Small intestine (tissue), 16 donors: Measurements from ENCODE around the gene GP5. TPM values are rescaled to one million over a fixed set of nuclear protein-coding genes. Genes with fewer than 3 reads are reported as not detected.

Experiments used
- DNase-seq, 2 donors: peaks; one replicate each; pipeline versions ENCODE4 v3.0.0 to v3.0.0-alpha.2; 2013
- FAIRE-seq: peaks from 2 replicates; lab custom pipeline; 2012; peaks lifted over from hg19 to GRCh38; lab: Jason Lieb, UNC
- H3K27ac ChIP-seq, 3 donors: one replicate each; pipeline ENCODE4 v1.5.1; 2013; ENCODE audit warnings: low read length in 2 of 3, mild to moderate bottlenecking in 2 of 3, control low read depth in 1 of 3, inconsistent platforms in 1 of 3, low read depth in 1 of 3, moderate library complexity in 1 of 3
- H3K27me3 ChIP-seq, 3 donors: one replicate each; pipeline ENCODE4 v1.6.1; 2013; ENCODE audit warnings: low read length in 3 of 3, inconsistent platforms in 1 of 3; ENCODE audit not compliant: control insufficient read depth in 3 of 3, insufficient read depth in 3 of 3
- H3K36me3 ChIP-seq, 3 donors: one replicate each; pipeline ENCODE4 v1.6.1; 2013; ENCODE audit warnings: low read length in 3 of 3, inconsistent platforms in 1 of 3, low read depth in 1 of 3, mild to moderate bottlenecking in 1 of 3, moderate library complexity in 1 of 3; ENCODE audit not compliant: control insufficient read depth in 3 of 3, insufficient read depth in 2 of 3
- H3K4me1 ChIP-seq, 3 donors: one replicate each; pipeline ENCODE4 v1.6.1; 2013; ENCODE audit warnings: low read length in 2 of 3, inconsistent platforms in 1 of 3, low read depth in 1 of 3, mild to moderate bottlenecking in 1 of 3, moderate library complexity in 1 of 3; ENCODE audit not compliant: control insufficient read depth in 3 of 3, insufficient read depth in 2 of 3
- H3K4me3 ChIP-seq, 3 donors: one replicate each; pipeline ENCODE4 v1.5.1; 2013; ENCODE audit warnings: low read length in 3 of 3, control low read depth in 1 of 3, inconsistent platforms in 1 of 3, low read depth in 1 of 3, mild to moderate bottlenecking in 1 of 3, moderate library complexity in 1 of 3
- H3K9me3 ChIP-seq, 2 donors: one replicate each; pipeline ENCODE4 v1.6.1; 2013; ENCODE audit warnings: low read depth in 1 of 2, low read length in 1 of 2; ENCODE audit not compliant: control insufficient read depth in 2 of 2, insufficient read depth in 1 of 2
- WGBS, 3 donors: extraction: QIAGEN DNeasy Blood & Tissue Kit; methylation state at CpG; one replicate each; pipeline ENCODE4 v1.1.7; 2013; 5-methylcytosine and 5-hydroxymethylcytosine counted together
- long read RNA-seq, 10 donors: transcript quantifications; one replicate each; lab custom pipeline, GENCODE V29; 2026
- polyA plus RNA-seq, 4 donors: library from polyadenylated mRNA; stranded (reverse) in 3 of 4; unstranded in 1 of 4; fragments of 200-250 nt in 3 of 4; fragments of 120-200 nt in 1 of 4; gene quantifications; one replicate each; pipeline versions ENCODE4 v1.2.1 to v1.2.3, GENCODE V29; 2013
- donor health status: healthy with polysubstance abuse.
- donor health status: control.
- donor health status: control.
- donor health status: Bipolar disorder and iron deficiency.
- donor health status: healthy.

Gene GP5, protein sequence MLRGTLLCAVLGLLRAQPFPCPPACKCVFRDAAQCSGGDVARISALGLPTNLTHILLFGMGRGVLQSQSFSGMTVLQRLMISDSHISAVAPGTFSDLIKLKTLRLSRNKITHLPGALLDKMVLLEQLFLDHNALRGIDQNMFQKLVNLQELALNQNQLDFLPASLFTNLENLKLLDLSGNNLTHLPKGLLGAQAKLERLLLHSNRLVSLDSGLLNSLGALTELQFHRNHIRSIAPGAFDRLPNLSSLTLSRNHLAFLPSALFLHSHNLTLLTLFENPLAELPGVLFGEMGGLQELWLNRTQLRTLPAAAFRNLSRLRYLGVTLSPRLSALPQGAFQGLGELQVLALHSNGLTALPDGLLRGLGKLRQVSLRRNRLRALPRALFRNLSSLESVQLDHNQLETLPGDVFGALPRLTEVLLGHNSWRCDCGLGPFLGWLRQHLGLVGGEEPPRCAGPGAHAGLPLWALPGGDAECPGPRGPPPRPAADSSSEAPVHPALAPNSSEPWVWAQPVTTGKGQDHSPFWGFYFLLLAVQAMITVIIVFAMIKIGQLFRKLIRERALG
- polyA plus RNA-seq: under 1 TPM in 2 of 4 donors, not detected in 2; 0.18 to 0.27 TPM
- long read RNA-seq, donor 1: 0 reads
- long read RNA-seq, donor 2: 0 reads
- long read RNA-seq, donor 3: 0 reads
- long read RNA-seq, donor 4: 0 reads
- long read RNA-seq, donor 5: 0 reads
- long read RNA-seq, donor 6: 0 reads
- long read RNA-seq, donor 7: 0 reads
- long read RNA-seq, donor 8: 0 reads
- long read RNA-seq, donor 9: 0 reads
- long read RNA-seq, donor 10: 0 reads

- H3K9me3 ChIP-seq: peaks cover 0 to 8% of the 10 kb centered on the region in 2 donors
- no peak within 1 kb of the TSS for H3K27ac ChIP-seq
- FAIRE-seq (no peak), DNase-seq (no peak)
- H3K27me3 ChIP-seq: peaks cover 0 to 28% (median 0%) of the 10 kb centered on the region in 3 donors
- peaks cover 0 to 35% (median 3%) of the 10 kb centered on the region in 3 donors for H3K4me1 ChIP-seq
- H3K4me3 ChIP-seq: peak within 1 kb of the TSS in 1 of 3 donors; percentile 5
- 71 to 83% (median 72%) methylated on average over 2 of the region's 2 CpGs for WGBS, 3 donors
- H3K36me3 ChIP-seq: no peaks in the 10 kb centered on the region
These were observed at the start of gene GP5 for GRCh38 chr3:194399166-194399565. TSS of gene GP5 (minus strand) at chr3:194399266. CDS start at chr3:194398282, 984 bp downstream.

DNA sequence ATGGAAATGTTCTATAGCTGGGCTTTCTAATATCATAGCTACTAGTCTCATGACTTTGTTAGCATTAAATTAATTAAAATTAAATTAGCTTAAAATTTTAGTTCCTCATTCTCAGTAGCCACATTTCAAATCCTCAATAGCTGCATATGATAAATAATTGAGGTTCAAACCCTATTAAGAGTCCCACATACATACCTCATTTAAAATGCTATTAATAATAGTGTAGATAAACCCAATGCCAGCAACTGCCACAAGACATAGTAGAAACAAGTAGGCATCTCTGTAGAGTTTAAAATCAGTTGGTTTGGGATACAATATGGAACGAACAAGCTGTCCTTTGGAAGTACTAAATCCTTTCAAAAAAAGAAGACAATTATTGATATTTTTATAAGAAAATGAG is 48.6 kb upstream of the GP5 start:
- H3K4me3 ChIP-seq: no peak overlapping the region
- DNase-seq (no peak), FAIRE-seq (no peak)
- 90 to 97% (median 93%) methylated on average over 1 of the region's 1 CpG for WGBS, 3 donors
- H3K27ac ChIP-seq: no peak overlapping the region
- no peaks in the 10 kb centered on the region for H3K27me3 ChIP-seq
- no peaks in the 10 kb centered on the region for H3K4me1 ChIP-seq
- H3K9me3 ChIP-seq: no peaks in the 10 kb centered on the region
- H3K36me3 ChIP-seq: peaks cover 0 to 21% (median 10%) of the 10 kb centered on the region in 3 donors

GRCh38 chr3:194447161-194447560 is 48.1 kb upstream of the GP5 start:
- FAIRE-seq (no peak), DNase-seq (peak; percentile 60 to 63)

GRCh38 chr3:194446754-194447153 is 47.7 kb upstream of the GP5 start:
- WGBS, 3 donors: 42 to 57% (median 54%) methylated on average over 4 of the region's 4 CpGs
- H3K27me3 ChIP-seq: no peaks in the 10 kb centered on the region
- H3K4me1 ChIP-seq: no peaks in the 10 kb centered on the region
- no peaks in the 10 kb centered on the region for H3K9me3 ChIP-seq
- H3K36me3 ChIP-seq: peaks cover 3 to 17% (median 11%) of the 10 kb centered on the region in 3 donors
- no peak for DNase-seq
- H3K4me3 ChIP-seq: no peak overlapping the region
- H3K27ac ChIP-seq: no peak overlapping the region
- FAIRE-seq: no peak

More at GRCh38 chr3:194447161-194447560, 48.1 kb upstream of the GP5 start:
- no peaks in the 10 kb centered on the region for H3K9me3 ChIP-seq
- no peak overlapping the region for H3K27ac ChIP-seq
- no peaks in the 10 kb centered on the region for H3K4me1 ChIP-seq
- 23 to 63% (median 39%) methylated on average over 6 of the region's 6 CpGs for whole genome bisulfite sequencing, 3 donors
- H3K27me3 ChIP-seq: no peaks in the 10 kb centered on the region
- no peak overlapping the region for H3K4me3 ChIP-seq
- H3K36me3 ChIP-seq: peaks cover under 1 to 20% (median 9%) of the 10 kb centered on the region in 3 donors

GRCh38 chr3:194446172-194446571 is 47.1 kb upstream of the GP5 start:
- WGBS, 3 donors: 92 to 97% (median 93%) methylated on average over 13 of the region's 13 CpGs
- Histone ChIP-seq H3K4me1 (no peaks in the 10 kb centered on the region), H3K36me3 (peaks cover 3 to 16% (median 11%) of the 10 kb centered on the region in 3 donors), H3K27ac (no peak overlapping the region), H3K27me3 (no peaks in the 10 kb centered on the region), H3K9me3 (no peaks in the 10 kb centered on the region), H3K4me3 (no peak overlapping the region)
- DNase-seq (peak in 1 of 2 donors; percentile 4), FAIRE-seq (no peak)

GRCh38 chr3:194443901-194444300 is 44.8 kb upstream of the GP5 start:
- Histone ChIP-seq H3K27me3 (no peaks in the 10 kb centered on the region), H3K9me3 (no peaks in the 10 kb centered on the region), H3K27ac (no peak overlapping the region), H3K4me3 (no peak overlapping the region), H3K36me3 (peaks cover 5 to 16% (median 11%) of the 10 kb centered on the region in 3 donors), H3K4me1 (no peaks in the 10 kb centered on the region)
- FAIRE-seq: no peak
- no peak for DNase-seq
- WGBS, 3 donors: 93 to 98% (median 95%) methylated on average over 2 of the region's 2 CpGs

GRCh38 chr3:194440756-194441155 is 41.7 kb upstream of the GP5 start:
- H3K27ac ChIP-seq: no peak overlapping the region
- no peaks in the 10 kb centered on the region for H3K27me3 ChIP-seq
- no peak overlapping the region for H3K4me3 ChIP-seq
- no peaks in the 10 kb centered on the region for H3K4me1 ChIP-seq
- WGBS, 3 donors: 48 to 63% (median 56%) methylated on average over 2 of the region's 2 CpGs
- H3K36me3 ChIP-seq: peaks cover 5 to 22% (median 16%) of the 10 kb centered on the region in 3 donors
- FAIRE-seq: no peak
- H3K9me3 ChIP-seq: no peaks in the 10 kb centered on the region
- DNase-seq: no peak

DNA sequence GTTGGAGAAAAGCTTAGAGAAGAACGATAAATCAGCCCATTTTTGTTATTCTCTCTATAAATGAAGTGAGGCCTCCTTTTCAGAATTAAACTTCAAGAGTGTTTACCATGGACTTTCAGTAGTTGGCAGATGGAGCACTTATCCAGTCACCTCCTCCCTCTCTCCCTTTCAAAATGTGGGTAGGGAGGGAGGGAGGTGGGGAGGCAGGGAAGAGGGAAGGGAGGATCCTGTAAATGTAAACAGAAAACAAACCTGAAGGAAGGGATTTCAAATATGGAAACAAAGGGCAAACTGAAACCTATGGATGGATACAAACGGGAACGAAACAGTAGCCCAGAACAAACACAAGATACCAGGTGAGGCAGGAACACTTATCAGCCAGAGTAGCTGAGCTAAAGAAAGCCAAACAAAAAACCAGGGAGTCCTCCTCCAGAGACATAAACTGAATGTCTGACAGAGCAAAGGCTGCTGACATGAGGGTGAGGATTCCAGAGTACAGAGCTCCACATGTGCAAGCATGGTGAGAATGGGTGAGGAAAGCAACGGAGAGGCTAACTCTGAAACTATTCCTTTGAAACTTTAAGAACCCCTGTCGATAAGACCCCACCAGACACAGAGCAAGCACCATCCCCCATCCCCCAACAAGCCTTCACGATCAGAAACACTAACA is 41.0 kb upstream of the GP5 start:
- H3K9me3 ChIP-seq: no peaks in the 10 kb centered on the region
- H3K27ac ChIP-seq: no peak overlapping the region
- H3K4me1 ChIP-seq: no peaks in the 10 kb centered on the region
- peaks cover 5 to 29% (median 15%) of the 10 kb centered on the region in 3 donors for H3K36me3 ChIP-seq
- no peaks in the 10 kb centered on the region for H3K27me3 ChIP-seq
- no peak for FAIRE-seq
- WGBS, 3 donors: 65 to 81% (median 80%) methylated on average over 6 of the region's 6 CpGs
- H3K4me3 ChIP-seq: no peak overlapping the region
- DNase-seq: no peak
